ENCODE measurements around the gene SPTLC2.
"Not testable (repeated sequence)": the region's sequence is repeated elsewhere in the genome, so short reads cannot be mapped to it uniquely, and the experiment has no call there.

Gene SPTLC2, protein sequence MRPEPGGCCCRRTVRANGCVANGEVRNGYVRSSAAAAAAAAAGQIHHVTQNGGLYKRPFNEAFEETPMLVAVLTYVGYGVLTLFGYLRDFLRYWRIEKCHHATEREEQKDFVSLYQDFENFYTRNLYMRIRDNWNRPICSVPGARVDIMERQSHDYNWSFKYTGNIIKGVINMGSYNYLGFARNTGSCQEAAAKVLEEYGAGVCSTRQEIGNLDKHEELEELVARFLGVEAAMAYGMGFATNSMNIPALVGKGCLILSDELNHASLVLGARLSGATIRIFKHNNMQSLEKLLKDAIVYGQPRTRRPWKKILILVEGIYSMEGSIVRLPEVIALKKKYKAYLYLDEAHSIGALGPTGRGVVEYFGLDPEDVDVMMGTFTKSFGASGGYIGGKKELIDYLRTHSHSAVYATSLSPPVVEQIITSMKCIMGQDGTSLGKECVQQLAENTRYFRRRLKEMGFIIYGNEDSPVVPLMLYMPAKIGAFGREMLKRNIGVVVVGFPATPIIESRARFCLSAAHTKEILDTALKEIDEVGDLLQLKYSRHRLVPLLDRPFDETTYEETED

DNA sequence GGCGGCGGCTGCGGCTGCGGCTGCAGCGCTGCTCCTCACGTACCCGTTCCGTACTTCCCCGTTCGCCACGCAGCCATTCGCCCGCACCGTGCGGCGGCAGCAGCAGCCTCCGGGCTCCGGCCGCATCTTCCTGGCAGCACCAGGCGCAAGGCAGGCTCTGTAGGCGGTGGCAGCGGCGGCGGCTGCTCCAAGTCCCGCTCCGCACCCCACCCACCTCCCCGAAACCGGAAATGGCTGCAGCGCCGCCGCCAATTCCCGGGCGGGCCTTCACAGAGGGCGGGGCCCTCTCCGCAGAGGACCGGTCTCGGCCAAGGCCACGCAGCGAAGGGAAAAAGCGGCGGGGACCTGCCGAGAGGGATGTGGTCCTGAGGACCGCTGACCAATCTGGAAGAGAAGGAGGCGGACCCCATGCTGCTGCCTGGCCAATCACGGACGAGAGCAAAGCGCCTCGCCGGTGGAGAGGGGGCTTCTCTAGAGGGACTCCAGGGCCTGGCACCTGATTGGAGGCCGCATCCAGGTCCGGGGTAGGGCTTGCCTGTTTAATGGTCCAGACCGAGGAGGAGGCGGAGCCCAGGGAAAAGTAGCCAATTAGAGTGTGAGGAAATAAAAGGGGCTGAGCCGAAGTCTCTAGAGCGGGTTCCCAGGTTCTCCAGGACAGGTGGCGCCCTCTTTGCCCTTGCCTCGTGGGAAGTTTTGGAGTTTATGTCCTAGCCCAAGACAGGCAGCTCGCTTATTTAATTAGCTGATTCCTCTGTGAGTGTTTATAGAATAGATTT, at the start of gene SPTLC2:
Gene SPTLC2, minus strand, starts transcription at position 184 of the 776 bp plus-strand sequence. Its CDS starts 58 bp downstream, at position 126.
- H3K4me3 ChIP-seq (ENCODE audit: low read depth in 1 of 2, low read length in 1 of 2) = peak within 1 kb of the TSS; percentile 93 to 94
- H3K4me1 ChIP-seq (ENCODE audit: control insufficient read depth in 1 of 2, insufficient read depth in 1 of 2, low read depth in 1 of 2, low read length in 1 of 2) = peaks cover 43 to 44% of the 10 kb centered on the region in 2 experiments
- peak; percentile 44 for TF ChIP-seq CTCF (IDR thresholded peaks at IDR 0.05)
- H3K27ac ChIP-seq = peak within 1 kb of the TSS; percentile 93
- H3K9me3 ChIP-seq = no peaks in the 10 kb centered on the region
- no peaks in the 10 kb centered on the region for H3K36me3 ChIP-seq
- H3K27me3 ChIP-seq = no peaks in the 10 kb centered on the region

DNA sequence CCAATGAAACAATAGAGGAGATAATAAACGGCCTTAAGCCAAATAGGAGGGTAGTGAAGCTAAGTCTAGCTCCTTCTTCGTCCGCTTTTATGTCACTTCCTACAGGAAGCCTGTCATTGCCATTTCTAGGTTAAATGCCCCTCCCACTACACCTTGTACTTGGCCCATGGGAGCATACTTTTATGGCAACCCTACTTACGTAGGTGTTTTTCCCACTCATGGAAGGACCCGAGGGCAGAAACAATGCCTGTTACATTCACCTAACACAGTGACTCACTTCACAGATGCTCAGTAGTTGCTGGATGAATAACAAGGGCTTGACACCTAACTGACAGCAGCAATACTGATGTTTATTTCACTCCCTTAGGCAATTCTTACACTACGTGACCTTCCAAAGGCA, 46.9 kb upstream of the SPTLC2 start:
- no peak overlapping the region for H3K27ac ChIP-seq
- H3K27me3 ChIP-seq = no peaks in the 10 kb centered on the region
- H3K9me3 ChIP-seq = no peaks in the 10 kb centered on the region
- no peak for TF ChIP-seq CTCF (IDR thresholded peaks at IDR 0.05)
- no peaks in the 10 kb centered on the region for H3K36me3 ChIP-seq
- peaks cover 12 to 16% of the 10 kb centered on the region in 2 experiments for H3K4me1 ChIP-seq (ENCODE audit: control insufficient read depth in 1 of 2, insufficient read depth in 1 of 2, low read depth in 1 of 2, low read length in 1 of 2)
- no peak overlapping the region for H3K4me3 ChIP-seq (ENCODE audit: low read depth in 1 of 2, low read length in 1 of 2)

GRCh38 chr14:77661562-77661961, 45.1 kb upstream of the SPTLC2 start:
- H3K4me1 ChIP-seq (ENCODE audit: control insufficient read depth in 1 of 2, insufficient read depth in 1 of 2, low read depth in 1 of 2, low read length in 1 of 2) = peaks cover 23 to 33% of the 10 kb centered on the region in 2 experiments
- not testable (repeated sequence) for H3K36me3 ChIP-seq; H3K27me3 ChIP-seq; H3K27ac ChIP-seq; H3K4me3 ChIP-seq (ENCODE audit: low read depth in 1 of 2, low read length in 1 of 2); H3K9me3 ChIP-seq

GRCh38 chr14:77660754-77661153, 44.3 kb upstream of the SPTLC2 start:
- H3K27ac ChIP-seq = no peak overlapping the region
- H3K9me3 ChIP-seq = no peaks in the 10 kb centered on the region
- peaks cover 26 to 34% of the 10 kb centered on the region in 2 experiments for H3K4me1 ChIP-seq (ENCODE audit: control insufficient read depth in 1 of 2, insufficient read depth in 1 of 2, low read depth in 1 of 2, low read length in 1 of 2)
- no peaks in the 10 kb centered on the region for H3K36me3 ChIP-seq
- H3K27me3 ChIP-seq = no peaks in the 10 kb centered on the region
- no peak overlapping the region for H3K4me3 ChIP-seq (ENCODE audit: low read depth in 1 of 2, low read length in 1 of 2)
- no peak for TF ChIP-seq CTCF (IDR thresholded peaks at IDR 0.05)

DNA sequence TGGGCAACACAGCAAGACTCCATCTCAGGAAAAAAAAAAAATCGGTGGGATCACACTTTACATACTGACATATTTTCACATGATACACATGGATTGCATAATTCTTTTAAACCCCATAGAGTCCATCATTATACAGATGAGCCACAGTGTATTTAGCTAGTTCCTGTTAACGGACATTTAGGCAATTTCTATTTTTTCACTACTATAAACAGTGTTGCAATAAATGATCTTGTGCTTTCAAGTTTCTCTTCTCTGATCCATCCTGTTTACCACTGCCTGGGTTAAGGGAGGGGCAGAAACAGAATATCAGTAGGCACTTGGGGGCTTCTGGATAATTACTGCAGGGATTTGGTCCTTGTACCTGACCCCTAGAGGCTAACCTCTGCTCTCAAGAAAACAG, 43.4 kb upstream of the SPTLC2 start:
- TF ChIP-seq CTCF (IDR thresholded peaks at IDR 0.05) = no peak
- H3K4me3 ChIP-seq (ENCODE audit: low read depth in 1 of 2, low read length in 1 of 2) = no peak overlapping the region
- H3K36me3 ChIP-seq = no peaks in the 10 kb centered on the region
- H3K27me3 ChIP-seq = no peaks in the 10 kb centered on the region
- H3K4me1 ChIP-seq (ENCODE audit: control insufficient read depth in 1 of 2, insufficient read depth in 1 of 2, low read depth in 1 of 2, low read length in 1 of 2) = peaks cover 33 to 39% of the 10 kb centered on the region in 2 experiments
- peak overlapping the region; percentile 66 for H3K27ac ChIP-seq
- no peaks in the 10 kb centered on the region for H3K9me3 ChIP-seq
